Skin of body (tissue), 2 donors: Measurements from ENCODE around the gene KIF3A. TPM values are rescaled to one million over a fixed set of nuclear protein-coding genes. Genes with fewer than 3 reads are reported as not detected.

Source experiments
- DNase-seq: peaks from one replicate; lab custom pipeline; 2025; lab: John Stamatoyannopoulos, UW
- total RNA-seq: library from RNA; depleted of rRNA; stranded (reverse); fragments of >200 nt; gene quantifications from one replicate; pipeline ENCODE4 v1.2.3, GENCODE V29; 2014

KIF3A gene
- total RNA-seq, 1 donor from 2014 or later: 12.0 TPM

GRCh38 chr5:132663771-132664695 is 73.3 kb downstream of the KIF3A start:
- no peak for DNase-seq

GRCh38 chr5:132662925-132663770 is 74.2 kb downstream of the KIF3A start:
- no peak for DNase-seq

GRCh38 chr5:132662004-132662401 is 75.3 kb downstream of the KIF3A start:
- no peak for DNase-seq

GRCh38 chr5:132661231-132662003 is 75.9 kb downstream of the KIF3A start:
- DNase-seq: no peak

- no peak for DNase-seq
Measured at GRCh38 chr5:132659598-132660493, 77.5 kb downstream of the KIF3A start.

- DNase-seq: no peak
Measured at GRCh38 chr5:132658381-132659302, 78.7 kb downstream of the KIF3A start.

- DNase-seq: no peak
Measured at GRCh38 chr5:132657676-132658380, 79.5 kb downstream of the KIF3A start, which contains the start of gene IL13. Gene IL13, plus strand, starts transcription at chr5:132658173. Its CDS starts 14 bp downstream, at chr5:132658187.

- DNase-seq: no peak
Measured at GRCh38 chr5:132656774-132657355, 80.5 kb downstream of the KIF3A start.

- no peak for DNase-seq
Measured at GRCh38 chr5:132655821-132656773, 81.2 kb downstream of the KIF3A start.

- DNase-seq: no peak
Measured at GRCh38 chr5:132653716-132654115, 83.6 kb downstream of the KIF3A start.

- DNase-seq: no peak
Measured at GRCh38 chr5:132651838-132652469, 85.4 kb downstream of the KIF3A start.

GRCh38 chr5:132648355-132648754 is 89.0 kb downstream of the KIF3A start:
- DNase-seq: no peak

- DNase-seq: no peak
Measured at GRCh38 chr5:132647473-132647872, 89.9 kb downstream of the KIF3A start.

GRCh38 chr5:132646583-132647266 is 90.6 kb downstream of the KIF3A start:
- no peak for DNase-seq

GRCh38 chr5:132644177-132644576 is 93.2 kb downstream of the KIF3A start:
- DNase-seq: no peak
